NCI-H2171 treated with DMSO at 0.1 percent for 48 hours (cell line): ENCODE data around the gene PGBD2.
"Not testable (repeated sequence)": the region's sequence is repeated elsewhere in the genome, so short reads cannot be mapped to it uniquely, and the experiment has no call there.

Experiments used
- DNase-seq: peaks from one replicate; lab custom pipeline; 2025; lab: John Stamatoyannopoulos, UW

The PGBD2 gene

GRCh38 chr1:248890549-248891498 is 15.2 kb upstream of the PGBD2 start:
- no peak for DNase-seq

DNA sequence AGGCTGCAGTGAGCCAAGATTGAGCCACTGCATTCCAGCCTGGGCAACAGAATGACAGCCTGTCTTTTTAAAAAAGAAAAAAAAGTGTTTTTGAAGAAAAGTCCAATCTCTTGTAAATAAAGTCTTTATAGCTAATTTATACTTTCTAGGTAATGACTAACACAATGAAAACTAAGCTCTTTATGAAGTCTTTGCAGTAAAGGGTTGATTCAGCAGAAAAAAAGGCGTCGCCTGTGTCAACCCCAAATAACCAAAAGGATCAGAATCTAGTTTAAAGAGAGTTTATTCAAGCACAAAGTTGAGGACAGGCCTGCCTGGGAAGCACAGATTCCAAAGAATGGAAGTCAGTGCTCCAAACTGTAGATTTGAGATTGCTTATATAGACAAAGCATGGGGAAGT is 14.3 kb upstream of the PGBD2 start:
- DNase-seq = no peak

DNA sequence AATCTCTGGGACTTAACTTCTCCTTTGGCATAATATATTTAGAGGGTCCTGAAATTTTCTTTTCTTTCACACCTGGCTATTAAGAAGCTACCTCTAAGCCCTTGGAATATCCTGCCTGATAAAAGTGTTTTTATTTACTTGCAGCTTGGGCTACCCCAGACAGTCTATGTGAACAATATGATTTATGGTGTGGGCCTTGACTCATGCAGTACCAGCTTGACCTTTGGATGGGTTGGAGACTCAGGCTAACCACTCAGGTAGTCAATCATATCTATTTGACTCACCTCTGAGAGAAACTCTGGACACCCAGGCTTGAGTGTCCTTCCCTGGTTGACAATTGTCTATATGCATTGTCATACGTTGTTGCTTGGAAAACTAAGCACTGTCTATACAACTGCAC is 13.4 kb upstream of the PGBD2 start:
- DNase-seq = no peak

GRCh38 chr1:248894837-248895236 is 11.2 kb upstream of the PGBD2 start:
- no peak for DNase-seq

GRCh38 chr1:248897412-248898337 is 8.4 kb upstream of the PGBD2 start:
- no peak for DNase-seq

GRCh38 chr1:248900637-248901036 is 5.4 kb upstream of the PGBD2 start:
- DNase-seq = no peak

DNA sequence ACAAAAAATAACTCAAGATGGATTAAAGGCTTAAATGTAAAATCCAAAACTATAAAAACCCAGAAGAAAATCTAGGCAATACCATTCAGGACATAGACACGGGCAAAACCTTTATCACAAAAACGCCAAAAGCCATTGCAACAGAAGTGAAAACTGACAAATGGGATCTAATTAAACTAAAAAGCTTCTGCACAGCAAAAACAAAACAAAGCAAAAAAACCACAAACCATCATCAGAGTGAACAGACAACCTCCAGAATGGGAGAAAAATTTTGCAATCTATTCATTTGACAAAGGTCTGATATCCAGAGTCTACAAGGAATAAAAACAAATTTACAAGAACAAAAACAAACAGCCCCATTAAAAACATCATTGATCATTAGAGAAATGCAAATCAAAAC is 4.5 kb upstream of the PGBD2 start:
- DNase-seq = no peak

GRCh38 chr1:248904437-248905216 is 1.4 kb upstream of the PGBD2 start:
- no peak for DNase-seq

GRCh38 chr1:248905662-248906008 is 400 bp upstream of the PGBD2 start:
- no peak for DNase-seq

DNA sequence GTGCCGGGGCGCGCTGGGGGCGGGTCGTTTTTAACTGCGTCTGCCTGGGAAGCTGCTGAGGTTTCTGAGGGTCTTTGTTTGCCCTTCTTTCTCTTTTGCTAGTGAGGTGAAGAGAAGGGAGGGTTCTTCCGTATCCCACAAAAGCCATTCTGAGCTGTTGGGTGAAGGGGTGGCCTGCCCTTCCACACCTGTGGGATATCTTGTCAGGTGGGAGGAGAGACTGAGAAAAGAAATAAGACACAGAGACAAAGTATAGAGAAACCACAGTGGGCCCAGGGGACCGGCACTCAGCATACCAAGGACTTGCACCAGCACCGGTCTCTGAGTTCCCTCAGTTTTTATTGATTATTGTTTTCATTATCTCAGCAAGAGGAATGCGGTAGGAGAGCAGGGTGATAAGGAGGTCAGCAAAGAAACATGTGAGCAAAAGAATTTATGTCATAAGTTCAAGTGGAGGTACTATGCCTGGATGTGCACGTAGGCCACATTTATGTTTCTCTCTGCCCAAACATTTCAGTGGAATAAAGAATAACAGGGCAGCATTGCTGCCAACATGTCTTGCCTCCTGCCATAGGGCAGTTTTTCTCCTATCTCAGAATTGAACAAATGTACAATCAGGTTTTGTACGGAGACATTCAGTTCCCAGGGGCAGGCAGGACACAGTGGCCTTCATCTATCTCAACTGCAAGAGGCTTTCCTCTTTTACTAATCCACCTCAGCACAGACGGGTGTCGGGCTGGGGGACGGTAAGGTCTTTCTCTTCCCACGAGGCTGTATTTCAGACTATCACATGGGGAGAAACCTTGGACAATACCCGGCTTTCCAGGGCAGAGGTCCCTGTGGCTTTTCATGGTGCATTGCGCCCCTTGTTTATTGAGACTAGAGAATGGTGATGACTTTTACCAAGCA is 972 bp downstream of the PGBD2 start:
- DNase-seq = no peak

DNA sequence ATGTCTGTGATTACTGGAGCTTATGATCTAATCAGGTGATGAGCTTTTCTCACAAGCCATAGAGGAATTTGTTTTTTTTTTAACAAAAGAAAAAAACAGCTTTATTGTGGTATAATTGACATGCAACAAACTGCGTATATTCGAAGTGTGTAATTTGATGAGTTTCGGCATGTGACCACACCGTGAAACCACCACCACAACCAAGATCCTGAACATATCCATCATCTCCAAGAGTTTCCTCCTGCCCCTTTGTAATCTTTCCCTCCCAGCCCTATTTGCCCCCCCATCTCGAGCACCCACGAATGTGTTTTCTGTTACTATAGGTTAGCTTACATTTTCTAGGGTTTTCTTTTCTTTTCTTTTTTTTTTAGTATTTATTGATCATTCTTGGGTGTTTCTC is 4.7 kb downstream of the PGBD2 start:
- no peak for DNase-seq

DNA sequence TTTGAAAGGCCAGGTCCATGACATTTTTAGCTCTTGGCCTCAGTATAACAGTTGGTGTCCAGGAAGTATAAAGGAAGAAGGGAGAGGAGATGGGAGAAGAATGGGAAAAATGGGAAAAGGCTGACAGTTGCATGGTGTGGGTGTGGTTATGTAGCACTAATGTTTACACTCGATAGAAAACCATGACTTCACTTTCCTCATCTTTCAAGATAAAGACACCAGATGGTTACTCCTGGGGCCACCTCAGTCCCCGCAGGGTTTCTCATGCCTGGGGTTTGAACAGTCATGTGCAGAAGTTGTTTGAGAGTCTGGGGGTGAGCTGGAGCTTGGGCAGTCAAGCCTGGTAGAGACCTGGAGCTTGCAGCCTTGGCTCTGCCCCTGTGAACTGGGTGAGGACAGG is 7.9 kb downstream of the PGBD2 start:
- DNase-seq = peak; percentile 61

GRCh38 chr1:248914796-248915381 is 8.9 kb downstream of the PGBD2 start:
- DNase-seq = peak; percentile 55

GRCh38 chr1:248918131-248918530 is 12.1 kb downstream of the PGBD2 start:
- peak; percentile 16 for DNase-seq

GRCh38 chr1:248923352-248924338 is 17.6 kb downstream of the PGBD2 start:
- no peak for DNase-seq

- peak; percentile 55 for DNase-seq
Observed at GRCh38 chr1:248924696-248925532, 18.9 kb downstream of the PGBD2 start.

GRCh38 chr1:248925859-248926258 is 19.8 kb downstream of the PGBD2 start:
- not testable (repeated sequence) for DNase-seq

DNA sequence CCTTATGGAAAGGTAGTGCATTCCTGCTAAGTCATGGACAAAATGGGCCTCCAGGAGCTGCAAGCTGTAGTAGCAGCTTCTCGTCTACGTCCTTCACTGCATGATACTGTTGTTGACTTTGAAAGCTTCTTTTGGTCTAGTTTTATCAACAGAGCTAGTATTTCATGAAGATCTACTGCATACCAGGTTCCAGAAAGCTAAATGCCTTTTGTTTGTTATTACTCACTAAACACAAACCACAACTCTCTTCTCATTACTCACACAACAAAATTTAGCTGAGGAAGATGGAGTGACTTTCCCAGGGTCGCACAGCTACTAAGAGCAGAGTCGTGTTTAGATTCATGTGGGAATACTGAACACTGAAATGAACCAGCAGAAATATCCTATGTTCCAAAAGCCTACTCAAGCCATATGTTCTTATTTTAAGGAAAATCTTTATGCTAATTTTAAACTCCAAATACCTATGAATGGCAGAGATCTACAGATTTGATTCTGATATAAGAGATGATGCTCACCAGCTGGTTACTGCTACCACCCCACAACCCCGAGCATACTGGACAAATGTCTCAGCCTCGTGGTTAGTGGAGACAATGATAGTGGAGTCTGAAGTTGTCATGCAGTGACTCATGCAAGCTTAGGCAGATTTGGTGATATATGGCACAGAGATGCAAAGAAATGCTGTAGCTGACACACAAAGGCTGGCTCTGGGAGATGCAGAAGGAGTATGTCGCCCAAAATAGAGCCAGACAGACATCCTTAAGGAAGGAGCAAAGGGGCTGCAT is 20.6 kb downstream of the PGBD2 start:
- no peak for DNase-seq
